ENCODE measurements around the gene PRDM5.

The PRDM5 gene

DNA sequence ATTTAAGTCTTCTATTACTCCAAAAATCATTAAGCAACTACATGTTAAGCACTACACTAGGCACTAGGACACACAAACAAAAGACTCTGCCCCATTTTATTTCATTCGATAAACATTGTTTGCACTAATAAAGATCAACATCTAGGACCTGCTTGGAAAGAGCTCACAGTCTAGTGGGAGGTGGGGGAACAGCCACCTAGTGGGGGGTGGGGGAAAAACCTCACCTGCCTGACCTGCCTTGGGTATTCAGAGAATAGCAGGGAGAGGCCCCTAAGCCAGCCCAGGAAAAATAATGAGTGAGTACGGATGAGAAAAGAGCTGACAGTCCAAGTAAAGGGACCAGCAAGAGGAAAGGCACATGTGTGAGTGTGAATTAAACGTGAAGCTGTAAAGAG is 52.2 kb downstream of the PRDM5 start:
- TF ChIP-seq ZNF274 (IDR thresholded peaks at IDR 0.05; ENCODE audit: low read depth, low read length) (no peak), SUZ12 (IDR thresholded peaks at IDR 0.05; ENCODE audit: extremely low read depth, insufficient read depth, insufficient read length) (no peak), YY1 (IDR thresholded peaks at IDR 0.05; ENCODE audit: insufficient read depth, insufficient read length) (no peak)
- H3K9me3 ChIP-seq (ENCODE audit: insufficient read depth, low read length) = no peaks in the 10 kb centered on the region
- no peak overlapping the region for H3K9ac ChIP-seq (ENCODE audit: insufficient read length, low read depth)
- no peak for DNase-seq (ENCODE audit: low read depth, low spot score)
- no peak overlapping the region for H3K4me3 ChIP-seq (ENCODE audit: insufficient read length, low read depth)
- H3K4me1 ChIP-seq (ENCODE audit: insufficient read depth, insufficient read length) = peaks cover 2% of the 10 kb centered on the region
- no peaks in the 10 kb centered on the region for H3K36me3 ChIP-seq (ENCODE audit: insufficient read depth, insufficient read length, low read length)
- no peaks in the 10 kb centered on the region for H3K27me3 ChIP-seq (ENCODE audit: insufficient read depth, insufficient read length)

DNA sequence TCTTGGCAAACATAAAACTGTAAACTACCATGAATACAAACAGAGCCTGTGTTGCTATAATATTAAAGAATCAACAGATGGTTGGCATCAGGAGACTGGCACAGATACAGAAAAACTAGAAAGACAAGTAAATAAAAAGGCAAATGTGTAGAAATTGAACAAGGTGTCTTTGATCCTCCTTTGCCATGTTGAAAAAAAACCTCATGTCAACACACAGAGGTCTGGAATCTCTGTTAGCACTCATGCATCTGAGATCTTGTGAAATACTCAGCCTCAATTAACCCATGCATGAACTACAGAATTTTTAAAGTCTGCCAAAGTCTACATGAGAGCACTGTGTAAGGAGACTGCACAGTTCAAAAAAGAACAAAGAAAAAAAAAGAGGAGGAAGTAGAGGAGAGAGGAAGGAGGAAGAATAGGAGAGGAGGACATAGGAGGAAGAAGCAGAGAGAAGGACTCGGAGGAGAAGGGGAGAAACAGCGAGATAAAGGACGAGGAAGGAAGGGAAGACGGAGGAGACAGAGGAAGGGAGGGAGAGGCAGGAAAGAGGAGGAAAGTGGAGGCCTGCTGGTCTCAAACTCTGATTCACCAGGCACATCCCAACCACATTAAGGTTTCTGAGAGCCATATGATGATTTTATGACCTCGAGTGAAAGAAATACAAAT is 52.8 kb downstream of the PRDM5 start:
- Histone ChIP-seq H3K9ac (ENCODE audit: insufficient read length, low read depth) (no peak overlapping the region), H3K4me1 (ENCODE audit: insufficient read depth, insufficient read length) (peaks cover under 1% of the 10 kb centered on the region), H3K4me3 (ENCODE audit: insufficient read length, low read depth) (no peak overlapping the region), H3K36me3 (ENCODE audit: insufficient read depth, insufficient read length, low read length) (no peaks in the 10 kb centered on the region), H3K27me3 (ENCODE audit: insufficient read depth, insufficient read length) (no peaks in the 10 kb centered on the region), H3K9me3 (ENCODE audit: insufficient read depth, low read length) (no peaks in the 10 kb centered on the region)
- TF ChIP-seq ZNF274 (IDR thresholded peaks at IDR 0.05; ENCODE audit: low read depth, low read length) (no peak), SUZ12 (IDR thresholded peaks at IDR 0.05; ENCODE audit: extremely low read depth, insufficient read depth, insufficient read length) (no peak), YY1 (IDR thresholded peaks at IDR 0.05; ENCODE audit: insufficient read depth, insufficient read length) (no peak)
- DNase-seq (ENCODE audit: low read depth, low spot score) = no peak

DNA sequence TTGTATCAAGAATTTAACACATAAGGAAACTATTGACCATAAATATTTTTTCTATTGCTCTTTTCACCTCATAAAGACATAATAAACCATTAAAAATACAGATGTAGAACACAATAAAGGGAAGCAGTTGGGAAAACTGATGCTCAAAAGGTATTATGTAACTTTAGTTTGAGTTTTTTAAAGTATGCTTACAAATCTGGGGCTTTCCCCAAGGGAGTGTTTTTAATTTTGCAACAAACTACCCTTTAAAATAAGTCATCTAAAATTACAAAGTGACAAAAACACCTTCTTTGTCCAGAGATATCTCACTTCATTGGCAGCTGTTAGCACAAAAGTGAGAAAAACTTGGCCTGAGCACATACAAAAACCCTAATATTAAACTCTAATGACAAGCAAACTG is 55.0 kb downstream of the PRDM5 start:
- DNase-seq (ENCODE audit: low read depth, low spot score) = no peak
- Histone ChIP-seq H3K9ac (ENCODE audit: insufficient read length, low read depth) (no peak overlapping the region), H3K9me3 (ENCODE audit: insufficient read depth, low read length) (no peaks in the 10 kb centered on the region), H3K36me3 (ENCODE audit: insufficient read depth, insufficient read length, low read length) (no peaks in the 10 kb centered on the region), H3K4me3 (ENCODE audit: insufficient read length, low read depth) (no peak overlapping the region), H3K4me1 (ENCODE audit: insufficient read depth, insufficient read length) (no peaks in the 10 kb centered on the region), H3K27me3 (ENCODE audit: insufficient read depth, insufficient read length) (no peaks in the 10 kb centered on the region)
- TF ChIP-seq SUZ12 (IDR thresholded peaks at IDR 0.05; ENCODE audit: extremely low read depth, insufficient read depth, insufficient read length) (no peak), YY1 (IDR thresholded peaks at IDR 0.05; ENCODE audit: insufficient read depth, insufficient read length) (no peak), ZNF274 (IDR thresholded peaks at IDR 0.05; ENCODE audit: low read depth, low read length) (no peak)

DNA sequence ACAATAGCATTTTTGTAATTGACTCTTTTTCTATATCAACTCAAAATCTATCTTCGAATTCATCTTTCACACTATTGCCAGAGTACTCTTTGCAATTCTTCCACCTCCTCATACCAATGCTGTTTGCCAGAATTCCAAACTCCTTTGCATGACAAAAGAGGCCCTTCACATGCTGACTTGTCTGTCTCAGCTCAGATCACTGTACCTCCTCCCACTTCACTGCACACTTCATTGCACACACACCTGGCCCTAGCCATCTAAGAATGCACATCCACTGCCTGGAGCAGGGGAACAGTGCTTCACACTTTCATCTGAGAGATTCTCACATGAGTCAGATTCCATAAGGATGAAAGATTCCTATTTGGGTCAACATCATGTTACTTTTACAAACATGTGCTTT is 56.5 kb downstream of the PRDM5 start:
- no peak for TF ChIP-seq SUZ12 (IDR thresholded peaks at IDR 0.05; ENCODE audit: extremely low read depth, insufficient read depth, insufficient read length)
- no peaks in the 10 kb centered on the region for H3K9me3 ChIP-seq (ENCODE audit: insufficient read depth, low read length)
- DNase-seq (ENCODE audit: low read depth, low spot score) = peak; percentile 9
- H3K36me3 ChIP-seq (ENCODE audit: insufficient read depth, insufficient read length, low read length) = no peaks in the 10 kb centered on the region
- no peak overlapping the region for H3K4me3 ChIP-seq (ENCODE audit: insufficient read length, low read depth)
- no peaks in the 10 kb centered on the region for H3K27me3 ChIP-seq (ENCODE audit: insufficient read depth, insufficient read length)
- no peak overlapping the region for H3K9ac ChIP-seq (ENCODE audit: insufficient read length, low read depth)
- no peaks in the 10 kb centered on the region for H3K4me1 ChIP-seq (ENCODE audit: insufficient read depth, insufficient read length)

DNA sequence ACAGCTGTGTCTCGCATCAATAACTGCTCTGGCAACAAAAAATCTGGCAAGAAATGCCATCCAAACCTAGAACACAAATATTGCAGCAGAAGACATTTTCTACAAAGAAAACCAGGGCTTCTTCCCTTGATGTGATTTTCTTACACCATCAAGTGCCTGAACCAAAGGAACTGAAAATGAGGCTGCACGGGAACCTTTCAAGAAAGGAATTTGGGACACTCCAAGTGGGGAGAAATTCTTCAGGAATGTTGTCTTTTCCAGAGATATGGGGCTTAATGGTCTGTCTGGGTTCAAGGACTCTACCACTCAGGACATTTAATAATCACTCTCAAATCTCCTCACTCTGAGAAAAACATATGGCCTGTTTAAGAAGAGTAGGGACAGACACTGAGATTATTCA is 57.6 kb downstream of the PRDM5 start:
- no peaks in the 10 kb centered on the region for H3K9me3 ChIP-seq (ENCODE audit: insufficient read depth, low read length)
- H3K4me3 ChIP-seq (ENCODE audit: insufficient read length, low read depth) = no peak overlapping the region
- H3K36me3 ChIP-seq (ENCODE audit: insufficient read depth, insufficient read length, low read length) = no peaks in the 10 kb centered on the region
- TF ChIP-seq YY1 (IDR thresholded peaks at IDR 0.05; ENCODE audit: insufficient read depth, insufficient read length) = no peak
- TF ChIP-seq ZNF274 (IDR thresholded peaks at IDR 0.05; ENCODE audit: low read depth, low read length) = no peak
- TF ChIP-seq SUZ12 (IDR thresholded peaks at IDR 0.05; ENCODE audit: extremely low read depth, insufficient read depth, insufficient read length) = no peak
- DNase-seq (ENCODE audit: low read depth, low spot score) = no peak
- no peaks in the 10 kb centered on the region for H3K27me3 ChIP-seq (ENCODE audit: insufficient read depth, insufficient read length)
- H3K9ac ChIP-seq (ENCODE audit: insufficient read length, low read depth) = no peak overlapping the region
- H3K4me1 ChIP-seq (ENCODE audit: insufficient read depth, insufficient read length) = no peaks in the 10 kb centered on the region

DNA sequence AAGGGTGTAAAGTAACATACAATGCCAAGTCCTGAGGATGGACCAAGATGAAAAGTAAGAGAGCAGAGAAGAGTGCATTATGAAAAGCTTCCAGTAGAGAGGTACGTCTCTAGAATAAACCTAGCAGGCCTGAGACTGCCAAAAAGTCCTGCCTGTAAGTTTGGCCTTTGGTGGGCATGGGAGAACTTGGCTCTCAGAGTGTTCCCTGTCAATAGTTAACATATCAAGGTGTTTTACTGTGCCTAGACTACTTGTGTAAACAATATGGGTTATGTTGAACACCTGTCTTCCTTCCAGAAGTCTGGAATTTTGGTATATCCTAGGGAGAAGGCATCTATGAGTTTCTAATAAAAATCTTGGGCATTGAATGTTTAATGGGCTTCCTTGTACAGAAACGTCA is 60.1 kb downstream of the PRDM5 start:
- no peak for DNase-seq (ENCODE audit: low read depth, low spot score)
- Histone ChIP-seq H3K27me3 (ENCODE audit: insufficient read depth, insufficient read length) (no peaks in the 10 kb centered on the region), H3K4me3 (ENCODE audit: insufficient read length, low read depth) (no peak overlapping the region), H3K9ac (ENCODE audit: insufficient read length, low read depth) (no peak overlapping the region), H3K9me3 (ENCODE audit: insufficient read depth, low read length) (no peaks in the 10 kb centered on the region), H3K4me1 (ENCODE audit: insufficient read depth, insufficient read length) (no peaks in the 10 kb centered on the region), H3K36me3 (ENCODE audit: insufficient read depth, insufficient read length, low read length) (no peaks in the 10 kb centered on the region)
- TF ChIP-seq ZNF274 (IDR thresholded peaks at IDR 0.05; ENCODE audit: low read depth, low read length) (no peak), YY1 (IDR thresholded peaks at IDR 0.05; ENCODE audit: insufficient read depth, insufficient read length) (no peak), SUZ12 (IDR thresholded peaks at IDR 0.05; ENCODE audit: extremely low read depth, insufficient read depth, insufficient read length) (no peak)

DNA sequence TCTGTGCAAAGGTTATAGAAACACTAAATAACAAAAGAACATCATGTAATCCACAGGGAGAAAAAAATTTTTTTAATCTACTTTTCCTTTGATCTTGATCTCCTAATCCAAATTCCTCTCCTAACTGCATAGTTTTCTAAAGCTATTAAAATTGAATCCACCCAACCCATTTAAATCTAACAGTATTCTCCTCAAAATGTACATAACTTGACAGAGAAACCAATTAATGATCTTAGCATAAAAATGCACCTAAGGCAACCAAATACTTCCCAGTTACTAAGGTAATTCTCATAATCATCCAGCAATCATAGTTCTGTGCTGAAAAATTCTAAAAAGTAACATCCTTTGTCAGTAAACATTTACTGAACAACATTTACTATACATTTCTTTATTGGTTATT is 60.7 kb downstream of the PRDM5 start:
- Histone ChIP-seq H3K9me3 (ENCODE audit: insufficient read depth, low read length) (no peaks in the 10 kb centered on the region), H3K4me1 (ENCODE audit: insufficient read depth, insufficient read length) (no peaks in the 10 kb centered on the region), H3K27me3 (ENCODE audit: insufficient read depth, insufficient read length) (no peaks in the 10 kb centered on the region), H3K4me3 (ENCODE audit: insufficient read length, low read depth) (no peak overlapping the region), H3K9ac (ENCODE audit: insufficient read length, low read depth) (no peak overlapping the region), H3K36me3 (ENCODE audit: insufficient read depth, insufficient read length, low read length) (no peaks in the 10 kb centered on the region)
- TF ChIP-seq ZNF274 (IDR thresholded peaks at IDR 0.05; ENCODE audit: low read depth, low read length) = no peak
- TF ChIP-seq SUZ12 (IDR thresholded peaks at IDR 0.05; ENCODE audit: extremely low read depth, insufficient read depth, insufficient read length) = no peak
- no peak for TF ChIP-seq YY1 (IDR thresholded peaks at IDR 0.05; ENCODE audit: insufficient read depth, insufficient read length)
- DNase-seq (ENCODE audit: low read depth, low spot score) = no peak

Measured in NT2/D1 (cell line).